ENCODE measurements around the gene DRD4. TPM values are rescaled to one million over a fixed set of nuclear protein-coding genes. Genes with fewer than 3 reads are reported as not detected.
A peak's percentile ranks its signal among the peaks of the same experiment; 100 is the strongest.

Gene DRD4
- total and polyA plus RNA-seq, 3 experiments from 2014 or later: 0.22 to 0.31 TPM; not detected in 1

DNA sequence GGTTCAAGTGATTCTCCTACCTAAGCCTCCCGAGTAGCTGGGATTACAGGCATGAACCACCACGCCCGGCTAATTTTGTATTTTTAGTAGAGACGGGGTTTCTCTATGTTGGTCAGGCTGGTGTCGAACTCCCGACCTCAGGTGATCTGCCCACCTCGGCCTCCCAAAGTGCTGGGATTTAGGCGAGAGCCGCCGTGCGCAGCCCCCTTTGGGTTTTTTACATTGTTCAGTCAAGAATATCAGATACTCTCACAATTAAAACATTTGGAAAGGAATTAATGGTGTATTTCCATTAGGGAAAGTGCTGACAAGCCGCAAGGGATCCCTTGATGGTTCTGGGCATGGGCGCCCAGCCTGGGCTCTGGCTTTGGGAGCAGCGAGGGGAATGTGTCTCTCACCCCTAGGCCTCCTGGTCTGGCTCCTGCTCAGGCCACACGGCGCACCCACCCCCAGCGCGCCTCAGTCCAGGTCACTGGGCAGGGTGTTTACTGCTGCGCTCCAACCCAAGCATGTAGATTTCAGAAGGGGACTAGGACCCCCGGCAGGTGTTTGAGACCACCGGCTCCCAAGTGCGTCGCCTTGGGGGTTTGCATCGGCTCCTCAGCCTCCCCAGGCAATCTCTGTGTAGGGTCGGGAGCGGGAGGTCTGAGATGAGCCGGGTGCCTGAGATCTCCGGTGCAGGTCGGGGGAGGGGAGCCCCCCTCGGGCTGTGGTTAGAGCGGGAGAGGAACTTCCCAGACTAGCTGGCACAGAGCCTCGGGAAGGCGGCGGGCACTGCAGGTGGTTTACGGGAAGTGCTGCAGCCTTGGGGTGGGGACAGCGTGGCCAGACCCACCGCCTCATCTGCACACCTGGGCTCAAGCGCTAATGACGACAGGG, 20.5 kb upstream of the DRD4 start:
- Mint-ChIP-seq H3K9me3 (no peaks in the 10 kb centered on the region), H3K4me1 (peaks cover 0 to 29% (median 10%) of the 10 kb centered on the region in 3 donors), H3K27ac (peak overlapping the region in 7 of 8 donors; percentile 80 to 93 (median 87)), H3K36me3 (peaks cover 0 to 27% (median 2%) of the 10 kb centered on the region in 3 donors), H3K4me3 (peak overlapping the region; percentile 88 to 97 (median 93)), H3K27me3 (no peaks in the 10 kb centered on the region)
- Histone ChIP-seq H3K9me3 (ENCODE audit: low read length) (no peaks in the 10 kb centered on the region), H3K27me3 (ENCODE audit: insufficient read depth, low read length, poor library complexity, severe bottlenecking) (no peaks in the 10 kb centered on the region), H3K36me3 (ENCODE audit: insufficient read depth, low read length) (peaks cover 15% of the 10 kb centered on the region), H3K4me3 (ENCODE audit: low read length) (peak overlapping the region; percentile 90), H3K27ac (ENCODE audit: low read depth, low read length) (peak overlapping the region; percentile 87), H3K4me1 (ENCODE audit: insufficient read depth, low read length) (peaks cover 18% of the 10 kb centered on the region)
- peak in 1 of 5 donors; percentile 47 for DNase-seq
- CTCF ChIA-PET: interaction anchor here (1.2 kb wide), 1 partner anchor 41 kb away, joined by 3 read pairs; no protein-coding TSS in a partner anchor
- POLR2A ChIA-PET: interaction anchor here (0.6 to 1.1 kb wide), 7 partner anchors 16 to 109 kb away, joined by 3 to 5 read pairs (median 4); no protein-coding TSS in a partner anchor

DNA sequence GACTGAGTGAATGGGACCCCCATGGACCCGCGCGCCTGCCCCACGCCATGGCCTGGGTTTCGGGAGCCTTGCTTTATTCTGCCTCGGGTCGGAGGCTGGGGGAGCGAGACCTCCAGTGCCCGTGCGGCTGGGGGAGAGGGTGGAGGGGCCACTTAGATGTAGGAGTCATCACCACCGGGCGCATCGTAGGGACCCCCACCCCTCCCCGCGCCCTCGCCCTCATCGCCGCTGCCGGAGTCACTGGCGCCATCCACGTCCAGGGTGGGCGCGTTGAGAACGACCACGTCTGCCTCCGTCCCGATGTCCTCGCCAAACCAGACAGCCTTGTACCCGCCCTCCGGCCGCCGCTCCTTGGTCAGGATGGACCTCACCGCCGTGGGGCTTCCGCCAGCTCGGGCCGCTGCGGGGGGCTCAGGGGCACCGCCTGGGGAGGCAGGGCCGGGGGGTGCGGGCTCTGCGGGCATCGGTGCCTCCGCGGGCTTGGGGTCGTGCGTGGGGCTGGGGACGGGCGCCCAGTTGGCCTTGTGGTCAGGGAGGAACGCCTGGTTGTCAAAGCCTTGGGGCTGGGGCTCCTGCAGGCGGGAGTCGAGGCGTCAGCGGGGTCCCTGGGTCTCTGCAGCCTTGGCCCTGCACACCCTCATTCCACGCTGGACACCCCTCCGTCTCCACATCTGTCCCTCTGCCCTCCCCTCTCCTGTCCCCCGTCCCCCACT, 19.7 kb upstream of the DRD4 start:
- Mint-ChIP-seq H3K9me3 (no peaks in the 10 kb centered on the region), H3K4me1 (peaks cover 0 to 25% (median 8%) of the 10 kb centered on the region in 3 donors), H3K27ac (no peak overlapping the region), H3K4me3 (peak overlapping the region in 1 of 7 donors; percentile 40), H3K36me3 (peaks cover 0 to 19% (median 0%) of the 10 kb centered on the region in 3 donors), H3K27me3 (peaks cover 0 to 2% of the 10 kb centered on the region in 2 donors)
- no peaks in the 10 kb centered on the region for H3K27me3 ChIP-seq (ENCODE audit: insufficient read depth, low read length, poor library complexity, severe bottlenecking)
- H3K4me3 ChIP-seq (ENCODE audit: low read length): no peak overlapping the region
- peak in 1 of 5 donors; percentile 49 for DNase-seq
- CTCF ChIA-PET: no interaction called here
- POLR2A ChIA-PET: no interaction called here
- H3K4me1 ChIP-seq (ENCODE audit: insufficient read depth, low read length): peaks cover 18% of the 10 kb centered on the region
- H3K36me3 ChIP-seq (ENCODE audit: insufficient read depth, low read length): peaks cover 9% of the 10 kb centered on the region
- H3K9me3 ChIP-seq (ENCODE audit: low read length): no peaks in the 10 kb centered on the region
- no peak overlapping the region for H3K27ac ChIP-seq (ENCODE audit: low read depth, low read length)

DNA sequence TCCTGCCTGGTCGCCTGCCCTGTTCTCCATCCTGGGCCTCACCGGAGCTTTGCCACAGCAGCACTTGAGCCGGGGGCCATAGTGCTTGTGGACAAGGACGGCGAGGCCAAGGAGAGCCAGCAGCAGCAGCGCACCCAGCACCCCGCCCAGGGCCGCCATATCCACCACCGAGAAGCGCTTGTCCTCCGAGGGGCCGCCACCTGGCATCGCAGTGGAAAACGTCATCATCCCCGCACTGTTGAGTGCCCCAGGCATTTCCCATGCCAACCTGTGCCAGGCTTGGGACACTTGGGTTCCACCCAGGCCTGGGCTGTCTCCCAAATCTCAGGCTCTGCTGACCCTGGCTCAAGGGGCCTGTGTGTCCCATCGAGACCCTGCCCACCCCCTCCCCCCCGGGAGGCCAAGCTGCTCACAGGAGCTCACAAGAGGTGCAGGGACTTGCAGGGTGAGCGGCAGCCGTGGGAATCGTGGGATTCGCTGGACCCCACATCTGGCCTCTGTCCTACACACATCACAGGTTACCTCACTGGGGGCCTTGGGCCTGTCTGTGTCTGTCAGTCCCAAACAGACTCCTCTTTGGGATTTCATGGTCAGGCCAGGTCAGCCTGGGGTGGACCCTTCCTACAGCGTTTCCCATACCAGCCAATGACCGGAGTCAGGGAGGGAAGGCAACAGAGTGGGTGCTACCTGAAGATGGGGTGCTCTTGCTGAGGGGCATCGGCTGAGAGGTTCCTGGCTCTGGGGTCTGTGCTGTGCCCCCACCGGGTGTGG, 19.0 kb upstream of the DRD4 start:
- ChIA-PET POLR2A (no interaction called here), CTCF (no interaction called here)
- no peak for DNase-seq

DNA sequence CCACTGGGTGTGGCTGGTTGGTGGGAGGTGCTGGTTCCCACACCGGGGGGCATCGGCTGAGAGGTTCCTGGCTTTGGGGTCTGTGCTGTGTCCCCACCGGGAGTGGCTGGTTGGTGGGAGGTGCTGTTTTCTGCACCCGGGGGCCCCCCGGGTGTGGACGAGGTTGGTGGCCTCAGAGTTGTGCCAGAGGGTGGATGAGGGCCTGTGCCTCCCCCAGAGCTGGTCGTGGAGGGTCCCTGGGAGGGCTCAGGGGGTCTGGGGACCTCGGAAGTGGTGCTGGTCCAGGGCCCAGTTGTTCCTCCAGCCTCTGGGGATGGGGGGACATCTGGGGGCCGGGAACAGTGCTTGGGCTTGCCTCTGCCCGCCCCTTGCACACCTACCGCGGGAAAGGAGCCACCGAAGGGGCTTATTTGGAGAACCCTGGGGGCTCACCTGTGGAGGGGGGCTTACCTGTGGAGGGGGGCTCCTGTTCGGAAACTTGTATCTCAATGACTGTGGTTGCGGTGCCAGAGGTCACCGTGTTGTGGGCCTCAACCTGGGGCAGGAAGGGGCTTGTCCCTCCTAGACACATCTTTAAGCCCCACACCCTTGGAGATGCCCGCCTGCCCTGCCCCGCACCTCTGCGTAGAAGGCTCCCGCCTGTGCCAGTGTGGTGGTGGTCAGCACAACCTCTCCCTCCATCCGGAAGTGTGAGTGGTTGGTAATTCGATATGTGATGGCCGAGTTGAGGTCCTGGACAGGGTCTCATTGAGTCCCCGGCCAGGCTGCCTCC, 18.0 kb upstream of the DRD4 start:
- no peaks in the 10 kb centered on the region for H3K9me3 ChIP-seq (ENCODE audit: low read length)
- H3K36me3 ChIP-seq (ENCODE audit: insufficient read depth, low read length): no peaks in the 10 kb centered on the region
- Mint-ChIP-seq H3K36me3 (peaks cover 0 to 12% (median 0%) of the 10 kb centered on the region in 3 donors), H3K4me1 (peaks cover 0 to 14% (median 8%) of the 10 kb centered on the region in 3 donors), H3K9me3 (no peaks in the 10 kb centered on the region), H3K27ac (no peak overlapping the region), H3K4me3 (peak overlapping the region in 1 of 7 donors; percentile 23), H3K27me3 (peaks cover 2 to 6% of the 10 kb centered on the region in 2 donors)
- POLR2A ChIA-PET: no interaction called here
- H3K27ac ChIP-seq (ENCODE audit: low read depth, low read length): no peak overlapping the region
- H3K4me3 ChIP-seq (ENCODE audit: low read length): no peak overlapping the region
- CTCF ChIA-PET: no interaction called here
- peaks cover 9% of the 10 kb centered on the region for H3K4me1 ChIP-seq (ENCODE audit: insufficient read depth, low read length)
- H3K27me3 ChIP-seq (ENCODE audit: insufficient read depth, low read length, poor library complexity, severe bottlenecking): no peaks in the 10 kb centered on the region
- DNase-seq: no peak

More for the DNA sequence above, 19.0 kb upstream of the DRD4 start:
- Mint-ChIP-seq H3K4me3 (peak overlapping the region in 2 of 7 donors; percentile 23 to 82), H3K9me3 (no peaks in the 10 kb centered on the region), H3K36me3 (peaks cover 0 to 13% (median 0%) of the 10 kb centered on the region in 3 donors), H3K4me1 (peaks cover 0 to 23% (median 8%) of the 10 kb centered on the region in 3 donors), H3K27ac (peak overlapping the region in 1 of 8 donors; percentile 50), H3K27me3 (peaks cover under 1 to 2% of the 10 kb centered on the region in 2 donors)
- peaks cover 17% of the 10 kb centered on the region for H3K4me1 ChIP-seq (ENCODE audit: insufficient read depth, low read length)
- H3K36me3 ChIP-seq (ENCODE audit: insufficient read depth, low read length): peaks cover 1% of the 10 kb centered on the region
- H3K27ac ChIP-seq (ENCODE audit: low read depth, low read length): no peak overlapping the region
- H3K27me3 ChIP-seq (ENCODE audit: insufficient read depth, low read length, poor library complexity, severe bottlenecking): no peaks in the 10 kb centered on the region
- no peaks in the 10 kb centered on the region for H3K9me3 ChIP-seq (ENCODE audit: low read length)
- no peak overlapping the region for H3K4me3 ChIP-seq (ENCODE audit: low read length)

DNA sequence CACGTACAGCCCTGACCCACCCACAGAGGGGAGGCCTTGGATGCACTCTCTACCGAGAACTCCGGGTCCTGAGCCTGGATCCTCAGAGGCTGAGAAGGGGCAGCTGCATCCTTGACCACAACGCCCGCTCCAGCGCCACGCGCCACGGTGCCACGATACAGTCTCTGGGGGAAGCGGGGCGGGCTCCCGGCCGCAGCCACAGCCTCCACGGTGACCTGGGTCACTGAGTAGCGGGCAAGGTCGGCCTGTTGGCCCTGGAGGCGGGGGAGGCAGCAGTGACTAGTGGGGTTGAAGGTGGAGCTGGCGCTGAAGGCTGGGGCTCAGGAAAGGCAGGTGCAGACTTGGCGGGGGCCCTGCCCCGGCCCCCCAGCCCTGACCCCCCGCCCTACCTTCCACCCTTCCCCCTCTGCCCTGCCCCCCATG, 17.4 kb upstream of the DRD4 start:
- no peak overlapping the region for H3K4me3 ChIP-seq (ENCODE audit: low read length)
- H3K36me3 Mint-ChIP-seq: peaks cover 0 to 7% (median 0%) of the 10 kb centered on the region in 3 donors
- H3K36me3 ChIP-seq (ENCODE audit: insufficient read depth, low read length): no peaks in the 10 kb centered on the region
- H3K4me1 Mint-ChIP-seq: peaks cover 0 to 8% (median 3%) of the 10 kb centered on the region in 3 donors
- ChIA-PET CTCF (no interaction called here), POLR2A (no interaction called here)
- H3K9me3 Mint-ChIP-seq: no peaks in the 10 kb centered on the region
- H3K9me3 ChIP-seq (ENCODE audit: low read length): no peaks in the 10 kb centered on the region
- H3K27me3 Mint-ChIP-seq: peaks cover 2 to 6% of the 10 kb centered on the region in 2 donors
- no peak for DNase-seq
- H3K4me1 ChIP-seq (ENCODE audit: insufficient read depth, low read length): peaks cover 3% of the 10 kb centered on the region
- no peak overlapping the region for H3K27ac ChIP-seq (ENCODE audit: low read depth, low read length)
- H3K27ac Mint-ChIP-seq: no peak overlapping the region
- H3K27me3 ChIP-seq (ENCODE audit: insufficient read depth, low read length, poor library complexity, severe bottlenecking): no peaks in the 10 kb centered on the region
- no peak overlapping the region for H3K4me3 Mint-ChIP-seq

DNA sequence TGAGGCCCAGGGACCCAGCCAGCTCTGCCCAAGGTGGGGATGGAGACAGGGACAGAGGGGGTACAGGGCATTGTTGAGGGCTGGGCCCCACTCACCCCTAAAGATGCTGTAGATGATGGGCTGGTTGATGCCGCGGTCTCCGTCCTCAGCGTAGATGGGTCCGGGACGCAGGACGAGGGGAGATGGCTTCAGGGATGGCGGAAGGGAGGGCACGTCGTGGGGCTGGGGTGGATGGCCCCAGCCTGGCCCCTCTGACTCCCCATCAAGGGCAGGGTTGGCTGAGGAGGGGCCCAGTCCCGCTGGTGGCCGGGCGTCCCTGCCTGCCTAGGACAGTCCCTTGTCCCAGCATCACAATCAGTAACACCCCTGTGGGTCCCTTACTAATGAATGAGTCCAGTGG, 16.9 kb upstream of the DRD4 start:
- Mint-ChIP-seq H3K9me3 (no peaks in the 10 kb centered on the region), H3K4me3 (no peak overlapping the region), H3K27ac (no peak overlapping the region), H3K4me1 (peaks cover 0 to 7% (median 3%) of the 10 kb centered on the region in 3 donors), H3K36me3 (peaks cover 0 to 7% (median 0%) of the 10 kb centered on the region in 3 donors), H3K27me3 (peaks cover 2 to 6% of the 10 kb centered on the region in 2 donors)
- ChIA-PET POLR2A (no interaction called here), CTCF (no interaction called here)
- Histone ChIP-seq H3K4me3 (ENCODE audit: low read length) (no peak overlapping the region), H3K27ac (ENCODE audit: low read depth, low read length) (no peak overlapping the region), H3K36me3 (ENCODE audit: insufficient read depth, low read length) (no peaks in the 10 kb centered on the region), H3K9me3 (ENCODE audit: low read length) (no peaks in the 10 kb centered on the region), H3K27me3 (ENCODE audit: insufficient read depth, low read length, poor library complexity, severe bottlenecking) (no peaks in the 10 kb centered on the region), H3K4me1 (ENCODE audit: insufficient read depth, low read length) (no peaks in the 10 kb centered on the region)
- no peak for DNase-seq
